SK-N-SH (cell line): ENCODE data around the gene ANKRD50. TPM values are rescaled to one million over a fixed set of nuclear protein-coding genes. Genes with fewer than 3 reads are reported as not detected.

ENCODE experiments used
- CTCF ChIA-PET: fragments of 300-600, 350-600 bp; formaldehyde crosslinking; extraction: SDS; loops from one replicate; lab custom pipeline; 2021; lab: Yijun Ruan, JAX
- POLR2A ChIA-PET: fragments of 350-600 bp; sonication (Branson Sonifier 250); formaldehyde crosslinking; extraction: SDS; loops from one replicate; lab custom pipeline; 2020; ENCODE audit warnings: antibody characterized with exemption, inconsistent platforms; lab: Yijun Ruan, JAX
- DNase-seq: peaks from one replicate; pipeline ENCODE4 v3.0.0; 2012
- H2AFZ ChIP-seq: fragments of 200-600 bp; sonication (generic); 2 replicates; pipeline ENCODE4 v1.8.1; 2016; ENCODE audit warnings: antibody characterized with exemption, mild to moderate bottlenecking, low read depth
- H3F3A ChIP-seq: fragments of 200-600 bp; sonication (generic); replicated peaks from 2 replicates; pipeline ENCODE3; 2016; ENCODE audit warnings: antibody characterized with exemption, mild to moderate bottlenecking; ENCODE audit not compliant: insufficient read depth
- H3K27ac ChIP-seq, 2 experiments: fragments of 200-500 bp in 1 of 2; fragments of 200-600 bp in 1 of 2; sonication (Bioruptor generic) in 1 of 2; sonication (generic), shearing (Covaris generic) in 1 of 2; 2 replicates each; pipeline versions ENCODE4 v1.5.1 to v1.6.1; 2014 to 2016; ENCODE audit warnings: low read depth in 2 of 2, inconsistent platforms in 1 of 2, low read length in 1 of 2, mild to moderate bottlenecking in 1 of 2, mixed read lengths in 1 of 2
- H3K27me3 ChIP-seq: fragments of 200-600 bp; sonication (generic), shearing (Covaris generic); 2 replicates; pipeline ENCODE4 v1.6.1; 2016; ENCODE audit warnings: mixed run types; ENCODE audit not compliant: insufficient read depth
- H3K36me3 ChIP-seq, 2 experiments: fragments of 200-500 bp in 1 of 2; fragments of 200-600 bp in 1 of 2; sonication (Bioruptor generic) in 1 of 2; sonication (generic) in 1 of 2; replicated peaks in 1 of 2; 2 replicates each; pipeline versions ENCODE3 to v1.5.1; 2014 to 2016; ENCODE audit warnings: low read length in 1 of 2, mild to moderate bottlenecking in 1 of 2; ENCODE audit not compliant: insufficient read depth in 2 of 2, control insufficient read depth in 1 of 2
- H3K4me1 ChIP-seq, 2 experiments: fragments of 200-500 bp in 1 of 2; fragments of 200-600 bp in 1 of 2; sonication (Bioruptor generic) in 1 of 2; sonication (generic), shearing (Covaris generic) in 1 of 2; 2 replicates each; pipeline versions ENCODE4 v1.5.1 to v1.6.1; 2014 to 2016; ENCODE audit warnings: low read depth in 1 of 2, low read length in 1 of 2, mixed run types in 1 of 2; ENCODE audit not compliant: insufficient read depth in 2 of 2, control insufficient read depth in 1 of 2
- H3K4me2 ChIP-seq: fragments of 200-600 bp; sonication (generic), shearing (Covaris generic); 2 replicates; pipeline ENCODE4 v1.6.1; 2017; ENCODE audit warnings: mixed run types
- H3K4me3 ChIP-seq, 2 experiments: fragments of 200-500 bp in 1 of 2; fragments of 200-600 bp in 1 of 2; sonication (Bioruptor generic) in 1 of 2; sonication (generic), shearing (Covaris generic) in 1 of 2; 2 replicates each; pipeline versions ENCODE4 v1.5.1 to v1.8.1; 2014 to 2016; ENCODE audit warnings: low read depth in 2 of 2, inconsistent platforms in 1 of 2, low read length in 1 of 2, mild to moderate bottlenecking in 1 of 2, mixed read lengths in 1 of 2, moderate library complexity in 1 of 2
- H3K79me2 ChIP-seq: fragments of 200-600 bp; sonication (generic); 2 replicates; pipeline ENCODE4 v1.8.1; 2017; ENCODE audit warnings: mild to moderate bottlenecking; ENCODE audit not compliant: insufficient read depth
- H3K9ac ChIP-seq: fragments of 200-600 bp; sonication (generic); 2 replicates; pipeline ENCODE4 v1.6.1; 2017; ENCODE audit warnings: mixed run types
- H3K9me2 ChIP-seq: fragments of 200-600 bp; sonication (generic); 2 replicates; pipeline ENCODE4 v1.6.1; 2017; ENCODE audit warnings: mixed run types
- H3K9me3 ChIP-seq: fragments of 200-600 bp; sonication (generic); 2 replicates; pipeline ENCODE4 v1.6.1; 2017; ENCODE audit warnings: mixed run types, mild to moderate bottlenecking, moderate library complexity
- H4K20me1 ChIP-seq: fragments of 200-600 bp; sonication (generic); 2 replicates; pipeline ENCODE4 v1.6.1; 2017; ENCODE audit warnings: mild to moderate bottlenecking, mixed run types; ENCODE audit not compliant: insufficient read depth
- ELF1 ChIP-seq: IDR thresholded peaks from 2 replicates; pipeline ENCODE4 v1.4.0; 2012
- EP300 ChIP-seq, 2 experiments: IDR thresholded peaks; 2 replicates each; pipeline versions ENCODE4 v1.4.0 to v1.6.1; 2012; ENCODE audit warnings: borderline replicate concordance in 1 of 2, low read depth in 1 of 2, low read length in 1 of 2
- EZH2phosphoT487 ChIP-seq: fragments of 200-600 bp; sonication (generic); IDR thresholded peaks from 2 replicates; pipeline ENCODE4 v1.6.1; 2017; ENCODE audit warnings: low read depth, mixed run types, mild to moderate bottlenecking, antibody characterized with exemption, moderate library complexity, borderline replicate concordance
- FOXJ3 ChIP-seq: sonication (generic); formaldehyde crosslinking; IDR thresholded peaks from 2 replicates; pipeline ENCODE4 v1.5.1; 2020; ENCODE audit warnings: mild to moderate bottlenecking, missing genetic modification reagents
- FOXM1 ChIP-seq: IDR thresholded peaks from 2 replicates; pipeline ENCODE4 v1.4.0; 2012; ENCODE audit warnings: low read depth, mild to moderate bottlenecking
- GABPA ChIP-seq: IDR thresholded peaks from 2 replicates; pipeline ENCODE4 v1.4.0; 2012; ENCODE audit warnings: low read depth, mild to moderate bottlenecking
- GATA2 ChIP-seq: sonication (generic); formaldehyde crosslinking; IDR thresholded peaks from 2 replicates; pipeline ENCODE4 v1.5.0; 2020; ENCODE audit warnings: mild to moderate bottlenecking, missing genetic modification reagents
- IRF3 ChIP-seq: fragments of 150-350 bp; IDR thresholded peaks from 2 replicates; pipeline ENCODE4 v1.6.1; 2016; ENCODE audit warnings: mild to moderate bottlenecking, low read depth, low read length
- MAX ChIP-seq: IDR thresholded peaks from 2 replicates; pipeline ENCODE4 v1.4.0; 2012; ENCODE audit warnings: low read depth
- MEF2A ChIP-seq: IDR thresholded peaks from 2 replicates; pipeline ENCODE4 v1.4.0; 2012; ENCODE audit warnings: low read depth, borderline replicate concordance
- MXI1 ChIP-seq: IDR thresholded peaks from 2 replicates; pipeline ENCODE4 v1.6.1; 2012; ENCODE audit warnings: mild to moderate bottlenecking, low read depth, low read length, improper control_type of control experiment
- NFIC ChIP-seq: IDR thresholded peaks from 2 replicates; pipeline ENCODE4 v1.4.0; 2012; ENCODE audit warnings: borderline replicate concordance
- NRF1 ChIP-seq: IDR thresholded peaks from 2 replicates; pipeline ENCODE4 v1.6.1; 2012; ENCODE audit warnings: low read depth, mild to moderate bottlenecking, low read length
- PBX3 ChIP-seq: IDR thresholded peaks from 2 replicates; pipeline ENCODE4; 2012
- POLR2AphosphoS5 ChIP-seq: IDR thresholded peaks from 2 replicates; pipeline ENCODE4 v1.6.1; 2012; ENCODE audit warnings: low read depth, low read length
- RCOR1 ChIP-seq: fragments of 150-350 bp; IDR thresholded peaks from 2 replicates; pipeline ENCODE4 v1.6.1; 2017; ENCODE audit warnings: antibody characterized with exemption, low read length
- REST ChIP-seq: IDR thresholded peaks from 2 replicates; pipeline ENCODE4 v1.6.1; 2012; ENCODE audit warnings: mild to moderate bottlenecking, low read depth, low read length, moderate library complexity
- RFX5 ChIP-seq: IDR thresholded peaks from 2 replicates; pipeline ENCODE4 v1.6.1; 2012; ENCODE audit warnings: mild to moderate bottlenecking, improper control_type of control experiment, low read length
- RXRA ChIP-seq: IDR thresholded peaks from 2 replicates; pipeline ENCODE4 v1.4.0; 2012; ENCODE audit warnings: low read depth, mild to moderate bottlenecking, borderline replicate concordance
- SIN3A ChIP-seq: IDR thresholded peaks from 2 replicates; pipeline ENCODE4 v1.6.1; 2012; ENCODE audit warnings: low read depth, mild to moderate bottlenecking, low read length, moderate library complexity, borderline replicate concordance
- SMC3 ChIP-seq: IDR thresholded peaks from 2 replicates; pipeline ENCODE4 v1.6.1; 2012; ENCODE audit warnings: low read depth, low read length, improper control_type of control experiment
- TCF12 ChIP-seq: IDR thresholded peaks from 2 replicates; pipeline ENCODE4 v1.4.0; 2012
- USF1 ChIP-seq: IDR thresholded peaks from 2 replicates; pipeline ENCODE4 v1.4.0; 2012; ENCODE audit warnings: low read depth, borderline replicate concordance
- USF2 ChIP-seq: fragments of 150-350 bp; IDR thresholded peaks from 2 replicates; pipeline ENCODE4 v1.6.1; 2017; ENCODE audit warnings: antibody characterized with exemption, low read length, low read depth, borderline replicate concordance
- YY1 ChIP-seq: IDR thresholded peaks from 2 replicates; pipeline ENCODE4 v1.4.0; 2012; ENCODE audit warnings: low read depth, mild to moderate bottlenecking
- WGBS: methylation state at CpG from one replicate; pipeline ENCODE4 v1.1.6; 2017; ENCODE audit warnings: low lambda C conversion rate; 5-methylcytosine and 5-hydroxymethylcytosine counted together
- polyA plus RNA-seq, 3 experiments: library from polyadenylated mRNA; depleted of rRNA; stranded (reverse); fragments of >200 nt; gene quantifications; 2 replicates each; pipeline ENCODE4 v1.2.3, GENCODE V29; 2012

ANKRD50 gene
- polyA plus RNA-seq, 1 of the 3 experiments (the other 2 are of a cell fraction): 13.5 TPM

GRCh38 chr4:124711471-124712371 is 811 bp downstream of the ANKRD50 start:
- WGBS: 2% methylated on average over 15 of the region's 35 CpGs
- Histone ChIP-seq H2AFZ (peak overlapping the region; percentile 25; the same call in 1 of the 2 replicates), H4K20me1 (peaks cover 46% of the 10 kb centered on the region), H3K9me3 (no peaks in the 10 kb centered on the region), H3F3A (peaks cover 38% of the 10 kb centered on the region), H3K4me1 (peaks cover 19 to 21% of the 10 kb centered on the region in 2 experiments; a peak in 3 of 4 replicates), H3K4me3 (peak overlapping the region; percentile 86 to 88), H3K4me2 (peak overlapping the region; percentile 74), H3K79me2 (peaks cover 54% of the 10 kb centered on the region), H3K27me3 (no peaks in the 10 kb centered on the region), H3K36me3 (peaks cover 9 to 37% of the 10 kb centered on the region in 2 experiments), H3K9ac (peak overlapping the region; percentile 87), H3K9me2 (no peaks in the 10 kb centered on the region), H3K27ac (peak overlapping the region; percentile 98 to 100)
- ChIA-PET CTCF (interaction anchor here (0.8 to 3.3 kb wide), 4 partner anchors 19 to 572 kb away, joined by 3 to 15 read pairs (median 6); no protein-coding TSS in a partner anchor), POLR2A (interaction anchor here (0.9 to 1.0 kb wide), 3 partner anchors 229 to 527 kb away, joined by 3 to 6 read pairs (median 3); no protein-coding TSS in a partner anchor)
- peak; percentile 88 for DNase-seq
- TF ChIP-seq POLR2AphosphoS5 (peak; percentile 48), SIN3A (peak; percentile 3; the same call in 1 of the 2 replicates), NFIC (no peak), RCOR1 (no peak), EZH2phosphoT487 (no peak), GATA2 (CRISPR knock-in tag) (no peak), IRF3 (no peak), ELF1 (peak; percentile 32; the same call in 1 of the 2 replicates), RFX5 (no peak), FOXJ3 (CRISPR knock-in tag) (no peak), REST (no peak), YY1 (no peak), MEF2A (no peak), PBX3 (no peak), EP300 (IDR thresholded peaks at IDR 0.05; ENCODE audit: borderline replicate concordance in 1 of 2, low read depth in 1 of 2, low read length in 1 of 2) (no peak), FOXM1 (no peak), USF1 (no peak), RXRA (peak; percentile 69), USF2 (no peak), MAX (no peak), MXI1 (peak; percentile 22; the same call in 1 of the 2 replicates), GABPA (no peak), SMC3 (peak; percentile 8; the same call in 1 of the 2 replicates), NRF1 (no peak), TCF12 (peak; percentile 8)
